Rectal smooth muscle tissue (tissue), 1 donor: ENCODE measurements around the gene RPS6KB2.
A peak's percentile ranks its signal among the peaks of the same experiment; 100 is the strongest.

Experiments used
- H3K27ac ChIP-seq: one replicate; pipeline ENCODE4 v1.7.0; 2013; ENCODE audit warnings: low read depth, low read length, inconsistent platforms
- H3K27me3 ChIP-seq: one replicate; pipeline ENCODE4 v1.7.0; 2013; ENCODE audit warnings: low read length; ENCODE audit not compliant: control insufficient read depth, insufficient read depth
- H3K36me3 ChIP-seq: one replicate; pipeline ENCODE4 v1.7.0; 2013; ENCODE audit warnings: low read length; ENCODE audit not compliant: control insufficient read depth, insufficient read depth
- H3K4me1 ChIP-seq: one replicate; pipeline ENCODE4 v1.7.0; 2013; ENCODE audit warnings: low read length; ENCODE audit not compliant: control insufficient read depth, insufficient read depth
- H3K4me3 ChIP-seq: one replicate; pipeline ENCODE4 v1.7.0; 2013; ENCODE audit warnings: low read length
- H3K9ac ChIP-seq: one replicate; pipeline ENCODE4 v1.7.0; 2013; ENCODE audit warnings: low read length

RPS6KB2 gene

DNA sequence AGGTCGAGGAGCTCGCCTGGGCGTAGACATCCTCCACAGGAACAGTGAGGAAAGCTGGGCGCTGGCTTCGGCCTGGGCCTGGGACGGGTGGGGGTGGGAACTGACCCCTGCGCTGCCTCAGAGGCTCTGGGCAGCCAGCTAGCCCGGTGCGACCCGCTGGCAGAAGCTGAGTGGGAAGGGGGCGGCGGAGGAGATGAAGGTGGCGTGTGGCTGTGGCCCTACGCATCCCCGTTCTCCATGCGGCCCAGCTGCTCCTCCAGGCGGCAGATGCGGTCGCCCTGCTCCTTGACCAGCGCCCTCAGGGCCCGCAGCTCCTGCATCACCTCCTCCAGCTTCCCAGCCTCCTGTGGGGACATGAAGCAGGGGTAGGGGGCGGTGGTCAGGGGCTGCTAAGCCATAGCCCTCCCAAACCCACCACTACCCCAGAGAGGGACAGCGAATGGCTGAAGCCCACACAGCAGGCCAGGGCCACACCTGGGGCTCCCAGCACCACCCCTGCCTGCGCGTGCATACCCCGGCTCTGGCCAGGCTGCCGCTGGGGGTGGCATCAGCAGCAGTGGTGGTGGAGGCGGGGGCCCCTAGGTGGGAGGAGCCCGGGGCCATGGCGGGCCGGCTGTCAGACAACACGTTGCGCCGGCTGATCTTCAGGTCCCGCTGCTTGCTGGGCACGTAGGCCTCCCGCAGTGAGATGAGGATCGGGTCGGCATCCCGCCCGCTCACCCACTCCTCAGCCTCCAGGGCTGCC is 10.0 kb downstream of the RPS6KB2 start:
- H3K36me3 ChIP-seq, result peaks cover 9% of the 10 kb centered on the region
- H3K27ac ChIP-seq, result no peak overlapping the region
- H3K4me1 ChIP-seq, result no peaks in the 10 kb centered on the region
- H3K27me3 ChIP-seq, result no peaks in the 10 kb centered on the region
- peak overlapping the region; percentile 60 for H3K4me3 ChIP-seq
- no peak overlapping the region for H3K9ac ChIP-seq

DNA sequence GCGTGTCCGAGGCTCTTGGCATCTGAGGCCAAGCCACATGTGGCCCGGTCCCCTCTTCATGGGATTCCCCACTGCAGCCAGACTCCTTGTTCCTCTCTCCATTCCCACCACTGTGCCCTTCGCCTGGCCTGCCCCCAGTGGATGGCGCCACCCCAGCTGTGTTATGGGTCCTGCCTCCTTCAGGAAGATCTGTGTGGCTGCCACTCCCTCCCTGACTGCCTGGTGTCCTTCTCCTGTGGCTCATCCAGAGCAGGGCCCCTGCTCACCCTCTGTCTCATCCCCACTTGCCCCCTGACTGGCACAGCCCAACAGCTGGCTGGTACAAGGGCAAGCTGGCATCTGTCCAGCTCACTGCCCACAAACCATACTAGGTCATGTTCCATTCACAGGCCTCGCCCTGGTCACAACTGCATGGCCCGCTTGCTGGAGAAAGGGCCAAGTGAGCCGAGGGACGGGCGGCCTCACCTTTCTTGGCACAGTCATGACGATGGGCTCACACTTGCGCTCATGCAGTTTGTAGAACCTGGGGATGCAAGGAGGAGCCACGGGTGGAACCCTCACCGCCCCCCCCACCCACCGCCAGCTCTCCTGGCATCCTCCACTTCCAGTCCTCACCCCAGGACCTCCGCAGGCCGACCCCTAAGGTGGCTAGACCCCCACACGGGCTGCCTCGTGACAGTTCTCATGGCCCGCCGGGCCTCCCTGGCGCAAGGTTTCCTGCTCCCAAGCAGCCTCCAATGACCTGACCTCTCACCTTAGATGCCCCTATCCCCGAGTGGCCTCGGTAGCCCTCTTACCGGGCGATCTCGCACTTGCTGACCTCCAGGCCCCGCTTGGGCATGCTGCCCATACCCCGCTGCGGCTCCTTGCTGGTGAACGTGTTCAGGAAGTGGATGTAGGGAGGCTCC is 11.3 kb downstream of the RPS6KB2 start:
- no peaks in the 10 kb centered on the region for H3K27me3 ChIP-seq
- peak overlapping the region; percentile 11 for H3K27ac ChIP-seq
- peaks cover 9% of the 10 kb centered on the region for H3K36me3 ChIP-seq
- H3K4me3 ChIP-seq, result no peak overlapping the region
- H3K9ac ChIP-seq, result no peak overlapping the region
- no peaks in the 10 kb centered on the region for H3K4me1 ChIP-seq

DNA sequence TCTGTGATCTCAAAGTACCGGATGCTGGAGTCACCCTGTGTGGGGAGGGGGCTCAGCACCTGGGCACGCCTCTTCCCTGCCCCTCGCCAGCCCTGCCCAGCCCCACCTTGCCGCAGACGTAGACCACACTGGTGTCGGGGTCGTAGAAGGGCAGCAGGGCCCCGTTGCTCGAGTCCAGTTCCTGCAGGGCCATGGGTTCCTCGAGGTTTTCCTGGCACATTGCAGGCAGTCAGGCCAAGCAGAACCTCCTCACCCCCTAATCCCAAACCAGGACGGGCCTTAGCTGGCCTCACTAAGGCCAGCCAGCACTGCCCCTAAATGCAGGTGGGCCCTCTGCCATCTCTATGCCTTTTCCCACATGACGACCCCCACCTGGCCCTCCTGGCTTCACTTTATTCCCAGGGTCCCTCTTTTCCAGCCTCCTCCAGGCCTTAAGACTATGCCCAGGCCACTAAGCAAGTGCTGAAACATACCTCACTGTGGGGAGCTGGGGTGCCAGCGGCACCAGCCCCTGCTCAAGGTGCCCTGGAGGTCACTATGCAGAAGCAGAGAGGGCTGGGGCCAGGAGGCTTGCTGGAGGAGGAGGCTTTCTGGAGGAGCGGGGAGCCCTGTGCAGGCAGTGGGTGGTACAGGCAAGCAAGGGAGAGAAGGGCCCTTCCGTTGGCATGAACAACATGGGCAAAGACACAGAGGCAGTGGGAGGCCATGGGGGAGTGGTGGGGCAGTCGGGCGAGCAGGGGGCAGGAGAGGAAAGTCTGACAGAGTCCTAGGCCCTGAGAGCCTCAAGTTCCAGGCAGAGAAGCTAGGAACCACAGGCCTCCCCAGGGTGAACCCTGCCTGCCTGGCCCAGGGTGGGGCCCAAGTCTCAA is 12.2 kb downstream of the RPS6KB2 start:
- Histone ChIP-seq H3K9ac (no peak overlapping the region), H3K27ac (no peak overlapping the region), H3K4me3 (no peak overlapping the region), H3K27me3 (no peaks in the 10 kb centered on the region), H3K4me1 (no peaks in the 10 kb centered on the region), H3K36me3 (peaks cover 6% of the 10 kb centered on the region)

DNA sequence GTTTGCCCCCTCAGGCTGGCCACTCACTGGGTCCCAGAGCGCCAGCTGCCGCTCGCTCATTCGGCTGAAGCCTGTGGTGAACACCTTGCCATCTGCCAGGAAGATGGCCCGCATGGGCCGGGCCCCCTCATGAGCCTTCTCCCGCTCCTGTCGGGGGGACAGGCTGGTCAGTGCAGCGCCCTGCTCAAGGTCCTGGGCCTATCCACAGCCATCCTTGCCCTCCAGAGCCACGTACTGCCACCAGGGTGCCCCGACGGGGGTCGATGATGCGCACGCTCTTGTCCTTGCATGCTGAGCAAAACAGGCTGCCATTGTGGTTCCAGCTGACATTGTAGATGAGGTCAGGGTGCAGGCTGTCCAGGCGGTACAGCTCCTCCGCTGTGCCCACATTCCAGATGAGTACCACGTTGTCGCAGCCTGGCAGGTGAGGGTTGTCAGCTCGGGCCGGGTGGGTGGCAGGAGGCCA is 12.8 kb downstream of the RPS6KB2 start:
- Histone ChIP-seq H3K36me3 (peaks cover 3% of the 10 kb centered on the region), H3K4me1 (no peaks in the 10 kb centered on the region)

DNA sequence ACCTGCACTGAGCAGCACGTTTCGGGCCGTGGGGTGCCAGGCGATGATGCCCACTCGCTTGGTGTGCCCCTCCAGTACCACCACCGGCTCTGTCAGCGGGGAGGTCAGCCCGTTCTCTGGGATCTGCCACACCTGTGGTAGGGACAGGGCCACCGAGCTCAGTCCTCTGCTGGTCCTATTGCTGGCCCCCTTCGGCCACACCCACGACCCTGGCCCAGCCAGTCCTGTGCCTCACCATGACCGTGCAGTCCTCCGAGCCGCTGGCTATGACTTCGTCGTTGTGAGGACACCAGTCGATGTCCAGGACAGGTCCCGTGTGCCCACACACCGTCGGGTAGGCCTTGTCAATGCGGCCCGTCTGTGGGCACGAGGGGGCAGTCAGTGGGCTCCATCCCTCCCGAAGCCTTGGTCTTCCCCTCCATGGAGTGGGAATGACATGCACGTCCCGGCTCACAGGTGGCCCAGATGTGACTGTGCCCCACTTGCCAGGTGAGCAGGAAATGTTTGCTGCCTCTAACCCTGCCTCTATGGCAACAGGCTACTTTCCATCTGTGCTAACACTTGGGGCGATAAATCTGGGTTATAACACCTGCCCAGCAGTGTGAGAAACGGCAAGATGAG is 13.5 kb downstream of the RPS6KB2 start:
- Histone ChIP-seq H3K4me3 (peak overlapping the region; percentile 73), H3K9ac (no peak overlapping the region), H3K27ac (no peak overlapping the region), H3K4me1 (no peaks in the 10 kb centered on the region), H3K27me3 (no peaks in the 10 kb centered on the region), H3K36me3 (peaks cover 3% of the 10 kb centered on the region)

More for the DNA sequence above, 12.8 kb downstream of the RPS6KB2 start:
- H3K27ac ChIP-seq, result no peak overlapping the region
- no peaks in the 10 kb centered on the region for H3K27me3 ChIP-seq
- H3K9ac ChIP-seq, result no peak overlapping the region
- no peak overlapping the region for H3K4me3 ChIP-seq

DNA sequence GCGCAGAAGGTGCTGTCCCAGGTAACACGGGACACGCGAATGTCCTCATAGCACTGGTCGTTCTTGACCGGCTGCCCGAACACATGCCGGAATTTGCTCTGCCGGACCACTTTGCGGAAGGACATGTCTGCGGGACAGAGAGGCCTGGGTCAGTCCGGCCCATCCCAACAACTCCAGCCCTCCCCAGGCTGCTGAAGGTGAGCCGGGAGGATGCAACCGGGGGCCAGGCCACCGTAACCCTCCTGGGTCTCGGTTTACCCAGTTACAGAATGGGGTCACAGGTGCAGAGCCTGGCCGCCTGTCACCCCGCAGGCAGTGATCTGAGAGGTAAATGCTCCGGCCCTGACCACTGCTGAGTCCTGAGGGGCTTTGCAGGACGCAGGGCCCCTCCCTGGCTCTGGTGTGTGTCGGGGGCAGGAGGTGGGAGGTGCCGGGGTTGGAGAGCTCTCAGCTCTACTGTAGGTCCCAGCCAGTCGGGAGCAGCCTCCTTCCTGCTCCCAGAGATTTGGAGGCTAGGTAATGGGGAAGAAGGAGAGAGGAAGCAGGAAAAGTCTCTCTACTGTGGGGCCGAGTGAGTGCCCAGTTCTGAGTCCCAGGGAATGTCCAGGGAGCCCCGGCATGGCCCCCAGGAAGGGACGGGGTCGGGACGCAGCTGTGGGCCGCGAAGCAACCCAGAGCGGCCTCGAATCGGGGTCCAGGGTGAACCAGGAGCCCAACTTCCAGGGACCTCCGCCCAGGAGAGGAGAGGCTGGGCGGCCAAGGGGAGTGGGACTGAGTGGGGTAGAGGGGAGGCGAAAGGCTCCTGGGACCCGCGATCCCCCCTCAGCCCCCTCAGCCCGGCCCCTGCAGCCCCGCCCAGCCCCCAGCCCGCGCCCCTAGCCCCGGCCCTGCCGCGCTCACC is 14.5 kb downstream of the RPS6KB2 start:
- Histone ChIP-seq H3K4me3 (peak overlapping the region; percentile 73), H3K36me3 (peaks cover under 1% of the 10 kb centered on the region), H3K27me3 (no peaks in the 10 kb centered on the region), H3K27ac (peak overlapping the region; percentile 88), H3K9ac (peak overlapping the region; percentile 45), H3K4me1 (no peaks in the 10 kb centered on the region)

DNA sequence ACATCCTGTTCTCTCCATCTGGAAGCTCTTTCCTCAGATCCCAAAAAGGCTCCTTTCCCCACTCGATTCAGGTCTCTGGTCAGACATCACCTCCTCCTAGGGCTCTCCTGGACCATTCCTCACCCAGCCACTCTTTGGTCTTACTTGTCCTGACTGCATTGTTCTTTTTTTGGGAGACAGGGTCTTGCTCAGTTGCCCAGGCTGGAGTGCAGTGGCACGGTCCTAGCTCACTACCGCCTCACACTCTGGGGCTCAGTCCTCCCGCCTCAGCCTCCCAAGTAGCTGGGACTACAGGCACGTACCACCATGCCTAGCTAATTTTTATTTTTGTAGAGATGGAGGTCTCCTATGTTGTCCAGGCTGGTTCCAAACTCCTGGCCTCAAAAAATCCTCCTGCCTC is 17.2 kb downstream of the RPS6KB2 start:
- Histone ChIP-seq H3K4me1 (no peaks in the 10 kb centered on the region), H3K27me3 (no peaks in the 10 kb centered on the region), H3K9ac (no peak overlapping the region), H3K4me3 (no peak overlapping the region), H3K27ac (no peak overlapping the region), H3K36me3 (no peaks in the 10 kb centered on the region)

DNA sequence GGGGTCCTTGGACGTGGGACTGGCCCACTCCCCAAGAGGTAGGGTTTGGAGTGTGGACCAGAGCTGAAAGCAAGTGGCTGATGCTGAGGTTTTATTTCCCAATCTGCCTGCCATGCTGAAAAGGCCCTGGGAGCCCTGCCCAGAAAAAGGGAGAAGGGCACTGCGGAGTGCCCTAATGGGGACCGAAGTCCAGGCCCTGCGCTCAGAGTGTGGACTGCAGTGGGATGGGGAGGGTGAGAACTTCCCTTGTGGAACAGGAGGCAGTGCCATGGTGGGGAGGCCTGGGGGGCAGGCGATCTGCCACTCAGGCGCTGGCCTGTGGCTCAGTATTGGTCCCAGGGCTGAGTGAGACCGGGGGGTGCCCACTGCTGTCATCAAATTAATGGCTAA is 19.9 kb downstream of the RPS6KB2 start:
- Histone ChIP-seq H3K4me3 (no peak overlapping the region), H3K27ac (no peak overlapping the region), H3K9ac (no peak overlapping the region), H3K4me1 (no peaks in the 10 kb centered on the region), H3K27me3 (no peaks in the 10 kb centered on the region), H3K36me3 (no peaks in the 10 kb centered on the region)

DNA sequence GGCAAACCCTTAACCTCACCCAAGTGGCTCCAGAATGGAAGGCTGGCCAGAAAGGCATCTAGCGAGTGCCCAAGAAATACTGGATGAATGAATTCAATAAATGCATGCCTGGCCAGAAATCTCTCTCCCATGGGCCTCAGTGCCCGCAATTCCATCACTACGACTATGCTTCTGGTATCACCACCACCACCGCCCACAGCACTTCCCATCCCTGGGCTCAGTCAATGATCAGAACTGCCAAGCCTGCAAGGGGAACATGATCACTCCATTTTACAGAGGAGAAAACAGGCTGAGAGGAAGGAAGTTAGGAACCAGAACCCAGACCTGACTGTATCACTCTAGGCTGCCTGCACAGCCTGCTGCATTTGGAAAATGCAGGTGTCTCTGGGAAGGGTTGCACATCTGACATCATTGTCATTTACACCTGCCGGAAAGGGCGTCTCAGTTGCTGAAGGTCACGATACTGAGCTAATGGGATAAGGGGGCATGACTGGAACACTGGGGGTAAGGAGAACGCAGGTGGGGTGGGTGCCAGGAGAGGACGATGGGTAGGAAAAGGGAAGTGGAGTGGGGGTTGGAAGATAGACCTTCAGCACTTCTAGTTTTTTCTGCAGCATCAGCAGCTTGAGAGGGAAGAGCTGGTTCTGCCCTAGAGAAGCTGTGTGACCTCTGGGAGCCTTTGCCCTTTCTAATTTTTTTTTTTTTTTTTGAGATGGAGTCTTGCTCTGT is 21.0 kb downstream of the RPS6KB2 start:
- no peaks in the 10 kb centered on the region for H3K4me1 ChIP-seq
- no peak overlapping the region for H3K9ac ChIP-seq
- H3K4me3 ChIP-seq, result no peak overlapping the region
- H3K27me3 ChIP-seq, result no peaks in the 10 kb centered on the region
- no peaks in the 10 kb centered on the region for H3K36me3 ChIP-seq
- H3K27ac ChIP-seq, result no peak overlapping the region

DNA sequence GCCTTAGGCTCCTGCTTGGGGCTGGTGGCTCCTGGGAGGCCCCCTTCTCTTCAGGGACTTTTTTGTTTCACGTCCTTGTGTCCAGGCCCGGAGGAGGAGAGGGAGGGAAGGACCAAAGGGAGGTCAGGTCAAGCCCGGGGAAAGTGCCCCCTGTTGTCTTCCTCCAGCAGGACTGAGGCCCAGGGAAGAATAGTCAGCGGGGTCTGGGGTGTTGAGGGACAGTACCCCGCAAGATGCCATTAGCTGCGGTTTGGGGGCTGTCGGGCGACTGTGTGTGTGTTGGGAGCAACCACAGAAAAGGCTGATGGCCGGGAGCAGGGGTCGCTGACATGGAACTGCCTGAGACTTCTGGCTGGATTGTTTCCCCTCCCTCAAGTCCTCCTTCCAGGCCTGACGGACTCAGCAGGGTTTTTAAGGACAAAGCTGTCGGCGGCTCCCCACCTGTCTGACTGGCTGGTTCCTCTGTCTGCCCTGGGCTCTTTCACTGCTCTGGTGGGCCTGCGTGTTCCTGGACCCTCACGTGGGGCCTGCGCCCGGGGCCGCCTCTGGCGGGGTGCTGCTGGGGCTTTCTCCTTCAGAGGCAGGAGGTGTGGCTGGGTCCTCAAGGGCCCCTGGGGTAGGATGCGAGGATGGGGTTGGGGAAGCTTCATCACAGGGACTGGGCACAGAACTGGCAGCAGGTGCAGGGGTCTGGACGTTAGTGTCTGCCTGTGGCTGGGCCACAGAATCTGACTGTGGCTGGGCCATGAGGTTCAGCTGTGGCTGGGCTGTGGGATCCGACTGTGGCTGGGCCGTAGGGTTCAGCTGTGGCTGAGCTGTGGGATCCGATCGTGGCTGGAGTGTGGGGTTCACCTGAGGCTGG is 22.7 kb downstream of the RPS6KB2 start:
- Histone ChIP-seq H3K4me1 (no peaks in the 10 kb centered on the region), H3K27me3 (no peaks in the 10 kb centered on the region), H3K9ac (no peak overlapping the region), H3K36me3 (no peaks in the 10 kb centered on the region), H3K4me3 (no peak overlapping the region), H3K27ac (no peak overlapping the region)
